Sigmoid colon (tissue), 4 donors: ENCODE measurements around the gene BEST3.

Experiments
- EP300 ChIP-seq, 4 donors: sonication (generic); formaldehyde crosslinking; IDR thresholded peaks; one replicate each; pipeline ENCODE4 v1.6.1; 2017; ENCODE audit warnings: antibody characterized with exemption in 4 of 4
- POLR2A ChIP-seq, 2 donors: fragments of 450-650 bp; IDR thresholded peaks; one replicate each; pipeline ENCODE4 v1.6.1; 2016; ENCODE audit warnings: antibody characterized with exemption in 2 of 2, mild to moderate bottlenecking in 2 of 2, moderate library complexity in 2 of 2
- POLR2AphosphoS5 ChIP-seq, 4 donors: sonication (generic); formaldehyde crosslinking; IDR thresholded peaks; one replicate each; pipeline ENCODE4 v1.6.1; 2017; ENCODE audit warnings: antibody characterized with exemption in 4 of 4
- TF ChIP-seq, protein P1 (sequence below), 4 experiments: fragments of 450-650 bp in 3 of 4; fragments of 200-600 bp in 1 of 4; IDR thresholded peaks; one replicate each; pipeline ENCODE4 v1.5.1; 2016 to 2019; ENCODE audit warnings: antibody characterized with exemption in 4 of 4, mild to moderate bottlenecking in 3 of 4, moderate library complexity in 2 of 4

GRCh38 chr12:69676257-69677012, 22.7 kb downstream of the BEST3 start:
- TF ChIP-seq, protein P1, sequence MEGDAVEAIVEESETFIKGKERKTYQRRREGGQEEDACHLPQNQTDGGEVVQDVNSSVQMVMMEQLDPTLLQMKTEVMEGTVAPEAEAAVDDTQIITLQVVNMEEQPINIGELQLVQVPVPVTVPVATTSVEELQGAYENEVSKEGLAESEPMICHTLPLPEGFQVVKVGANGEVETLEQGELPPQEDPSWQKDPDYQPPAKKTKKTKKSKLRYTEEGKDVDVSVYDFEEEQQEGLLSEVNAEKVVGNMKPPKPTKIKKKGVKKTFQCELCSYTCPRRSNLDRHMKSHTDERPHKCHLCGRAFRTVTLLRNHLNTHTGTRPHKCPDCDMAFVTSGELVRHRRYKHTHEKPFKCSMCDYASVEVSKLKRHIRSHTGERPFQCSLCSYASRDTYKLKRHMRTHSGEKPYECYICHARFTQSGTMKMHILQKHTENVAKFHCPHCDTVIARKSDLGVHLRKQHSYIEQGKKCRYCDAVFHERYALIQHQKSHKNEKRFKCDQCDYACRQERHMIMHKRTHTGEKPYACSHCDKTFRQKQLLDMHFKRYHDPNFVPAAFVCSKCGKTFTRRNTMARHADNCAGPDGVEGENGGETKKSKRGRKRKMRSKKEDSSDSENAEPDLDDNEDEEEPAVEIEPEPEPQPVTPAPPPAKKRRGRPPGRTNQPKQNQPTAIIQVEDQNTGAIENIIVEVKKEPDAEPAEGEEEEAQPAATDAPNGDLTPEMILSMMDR (IDR thresholded peaks at IDR 0.05), result no peak
- TF ChIP-seq POLR2A (IDR thresholded peaks at IDR 0.05) (no peak), POLR2AphosphoS5 (IDR thresholded peaks at IDR 0.05) (no peak), EP300 (IDR thresholded peaks at IDR 0.05) (no peak)
